IMR-90 (cell line): ENCODE measurements around the gene TPPP3. TPM values are rescaled to one million over a fixed set of nuclear protein-coding genes. Genes with fewer than 3 reads are reported as not detected.

Experiments used
- ATAC-seq: fragments of 200-7000 bp; cut with Tn5 transposase; 2 replicates; pipeline ENCODE4 v1.9.1; 2020; ENCODE audit warnings: low read depth, mild to moderate bottlenecking, moderate library complexity
- BruUV-seq: library from RNA; stranded (reverse); fragments of 400-500 nt; replicated peaks from 2 replicates; lab custom pipeline; 2021; lab: Mats Ljungman, UMichigan
- CTCF ChIA-PET: fragments of 300-600 bp; formaldehyde crosslinking; extraction: SDS; loops from one replicate; lab custom pipeline; 2021; ENCODE audit warnings: antibody characterized with exemption; lab: Yijun Ruan, JAX
- POLR2A ChIA-PET: fragments of 300-600 bp; sonication (Branson Sonifier 250); formaldehyde crosslinking; loops from one replicate; lab custom pipeline; 2022; ENCODE audit warnings: antibody characterized with exemption; ENCODE audit not compliant: unreplicated experiment; lab: Charles Lee
- DNase-seq: peaks from one replicate; pipeline ENCODE4 v3.0.0; 2013
- H2AFZ ChIP-seq: replicated peaks from 2 replicates; pipeline ENCODE3; 2013; ENCODE audit warnings: low read length, mild to moderate bottlenecking; ENCODE audit not compliant: poor library complexity
- H2AK5ac ChIP-seq: 2 replicates; pipeline ENCODE4 v1.6.1; 2013; ENCODE audit warnings: low read depth, low read length, inconsistent platforms
- H2AK9ac ChIP-seq: replicated peaks from 2 replicates; pipeline ENCODE3; 2013; ENCODE audit warnings: mild to moderate bottlenecking, low read depth, low read length, moderate library complexity; ENCODE audit not compliant: poor library complexity
- H2BK120ac ChIP-seq: 2 replicates; pipeline ENCODE4 v1.6.1; 2013; ENCODE audit warnings: low read depth, low read length, inconsistent platforms
- H2BK15ac ChIP-seq: 3 replicates; pipeline ENCODE4 v1.6.1; 2013; ENCODE audit warnings: low read depth, low read length, inconsistent platforms
- H2BK20ac ChIP-seq: 2 replicates; pipeline ENCODE4 v1.6.1; 2013; ENCODE audit warnings: low read depth, mild to moderate bottlenecking, inconsistent platforms, low read length, moderate library complexity
- H2BK5ac ChIP-seq: 2 replicates; pipeline ENCODE4 v1.6.1; 2013; ENCODE audit warnings: mild to moderate bottlenecking, low read depth, low read length, inconsistent platforms; ENCODE audit not compliant: poor library complexity, severe bottlenecking
- H3K14ac ChIP-seq: replicated peaks from 2 replicates; pipeline ENCODE4 v1.6.1; 2013; ENCODE audit warnings: low read depth, low read length, inconsistent platforms
- H3K18ac ChIP-seq: 2 replicates; pipeline ENCODE4 v1.6.1; 2013; ENCODE audit warnings: low read depth, low read length, control low read depth
- H3K23ac ChIP-seq: 2 replicates; pipeline ENCODE4 v1.6.1; 2013; ENCODE audit warnings: low read depth, low read length, inconsistent platforms
- H3K27ac ChIP-seq: 2 replicates; pipeline ENCODE4 v1.5.1; 2013; ENCODE audit warnings: mild to moderate bottlenecking, control low read depth, low read length; ENCODE audit not compliant: insufficient read depth
- H3K27me3 ChIP-seq: 2 replicates; pipeline ENCODE4 v1.6.1; 2013; ENCODE audit warnings: low read length; ENCODE audit not compliant: control insufficient read depth, insufficient read depth
- H3K36me3 ChIP-seq: 2 replicates; pipeline ENCODE4 v1.6.1; 2013; ENCODE audit warnings: low read length, mixed read lengths; ENCODE audit not compliant: control insufficient read depth, insufficient read depth
- H3K4ac ChIP-seq: 2 replicates; pipeline ENCODE4 v1.6.1; 2013; ENCODE audit warnings: low read depth, low read length, inconsistent platforms
- H3K4me1 ChIP-seq: 2 replicates; pipeline ENCODE4 v1.6.1; 2013; ENCODE audit warnings: low read length, mixed read lengths; ENCODE audit not compliant: control insufficient read depth, insufficient read depth
- H3K4me2 ChIP-seq: 2 replicates; pipeline ENCODE4 v1.6.1; 2013; ENCODE audit warnings: low read depth, mild to moderate bottlenecking, control low read depth, low read length, moderate library complexity
- H3K4me3 ChIP-seq: 2 replicates; pipeline ENCODE4 v1.5.1; 2013; ENCODE audit warnings: low read depth, mild to moderate bottlenecking, control low read depth, low read length, moderate library complexity; ENCODE audit not compliant: insufficient read depth
- H3K56ac ChIP-seq: 2 replicates; pipeline ENCODE4 v1.6.1; 2013; ENCODE audit warnings: low read length, inconsistent platforms; ENCODE audit not compliant: insufficient read depth; ENCODE audit errors: extremely low read depth
- H3K79me1 ChIP-seq, 2 experiments: 2 replicates each; pipeline ENCODE4 v1.6.1; 2013; ENCODE audit warnings: low read length in 2 of 2, inconsistent platforms in 1 of 2, low read depth in 1 of 2
- H3K9ac ChIP-seq: 2 replicates; pipeline ENCODE4 v1.6.1; 2013; ENCODE audit warnings: low read depth, low read length, control low read depth
- H3K9me1 ChIP-seq: 2 replicates; pipeline ENCODE4 v1.6.1; 2013; ENCODE audit warnings: low read length, inconsistent platforms; ENCODE audit not compliant: insufficient read depth
- H3K9me3 ChIP-seq: 2 replicates; pipeline ENCODE4 v1.6.1; 2013; ENCODE audit warnings: low read length; ENCODE audit not compliant: control insufficient read depth, insufficient read depth
- H4K20me1 ChIP-seq: 2 replicates; pipeline ENCODE4 v1.6.1; 2013; ENCODE audit warnings: low read length, inconsistent platforms; ENCODE audit not compliant: insufficient read depth
- H4K5ac ChIP-seq: 2 replicates; pipeline ENCODE4 v1.6.1; 2013; ENCODE audit warnings: mild to moderate bottlenecking, low read depth, low read length, control low read depth
- H4K8ac ChIP-seq, 2 experiments: 2 replicates each; pipeline ENCODE4 v1.6.1; 2013; ENCODE audit warnings: low read depth in 2 of 2, low read length in 2 of 2, control low read depth in 1 of 2, inconsistent platforms in 1 of 2
- H4K91ac ChIP-seq: 2 replicates; pipeline ENCODE4 v1.6.1; 2013; ENCODE audit warnings: low read depth, low read length, inconsistent platforms; ENCODE audit not compliant: insufficient read depth
- CEBPB ChIP-seq: IDR thresholded peaks from 2 replicates; pipeline ENCODE4 v1.6.1; 2012; ENCODE audit warnings: low read depth, low read length, improper control_type of control experiment
- CHD1 ChIP-seq: IDR thresholded peaks from 2 replicates; pipeline ENCODE4 v1.6.1; 2012; ENCODE audit warnings: low read depth, low read length, improper control_type of control experiment
- FOS ChIP-seq: fragments of 150-350 bp; IDR thresholded peaks from 2 replicates; pipeline ENCODE4 v1.6.1; 2016; ENCODE audit warnings: low read depth, low read length
- MAFK ChIP-seq: IDR thresholded peaks from 2 replicates; pipeline ENCODE4 v1.6.1; 2012; ENCODE audit warnings: low read depth, low read length, improper control_type of control experiment
- MAZ ChIP-seq: IDR thresholded peaks from 2 replicates; pipeline ENCODE4 v1.6.1; 2012; ENCODE audit warnings: low read depth, mild to moderate bottlenecking, low read length, improper control_type of control experiment, moderate library complexity, borderline replicate concordance
- NFE2L2 ChIP-seq: fragments of 150-350 bp; IDR thresholded peaks from 2 replicates; pipeline ENCODE4 v1.6.1; 2016; ENCODE audit warnings: low read depth, mild to moderate bottlenecking, low read length
- RAD21 ChIP-seq: IDR thresholded peaks from 2 replicates; pipeline ENCODE4 v1.6.1; 2012; ENCODE audit warnings: low read length, improper control_type of control experiment
- RCOR1 ChIP-seq: IDR thresholded peaks from 2 replicates; pipeline ENCODE4 v1.6.1; 2012; ENCODE audit warnings: mild to moderate bottlenecking, low read length, improper control_type of control experiment; ENCODE audit not compliant: insufficient replicate concordance
- SMC3 ChIP-seq: fragments of 150-350 bp; IDR thresholded peaks from 2 replicates; pipeline ENCODE4 v1.6.1; 2016; ENCODE audit warnings: low read depth, mild to moderate bottlenecking, antibody characterized with exemption, low read length, moderate library complexity
- WGBS, 2 experiments: methylation state at CpG; one replicate each; pipeline versions ENCODE4 v1.1.5 to v1.1.7; 2013; ENCODE audit warnings: missing lambda C conversion rate in 2 of 2; ENCODE audit not compliant: insufficient read length in 1 of 2; ENCODE audit errors: extremely low coverage in 2 of 2; 5-methylcytosine and 5-hydroxymethylcytosine counted together
- dilution Hi-C: fragments of 300-500 bp; cut with HindIII; formaldehyde crosslinking; loops from one replicate; pipeline ENCODE4 v1.14.3; 2018; ENCODE audit warnings: low sequenced_read_pairs; ENCODE audit not compliant: unreplicated experiment
- in situ Hi-C: fragments of 300-500 bp; cut with MboI; formaldehyde crosslinking; loops from 3 replicates; pipeline ENCODE4 v1.14.3; 2019; ENCODE audit warnings: low sequenced_read_pairs, inconsistent platforms, mixed read lengths
- intact Hi-C: fragments of 100-400 bp; cut with micrococcal nuclease; formaldehyde crosslinking; loops from 2 replicates; pipeline ENCODE4 v1.10.0; 2022
- polyA plus RNA-seq, 3 experiments: library from polyadenylated mRNA; depleted of rRNA; stranded (reverse); fragments of >200 nt; gene quantifications; 2 replicates each; pipeline ENCODE4 v1.2.3, GENCODE V29; 2012; ENCODE audit warnings: low replicate concordance in 1 of 3
- total RNA-seq: library from RNA; depleted of rRNA; stranded (reverse); fragments of >200 nt; gene quantifications from 2 replicates; pipeline ENCODE4 v1.2.3, GENCODE V29; 2012
- TF ChIP-seq, protein P1 (sequence below): conservative IDR thresholded peaks from 2 replicates; pipeline ENCODE4 v1.5.1; 2012; ENCODE audit warnings: mild to moderate bottlenecking, low read depth, low read length, improper control_type of control experiment
- TF ChIP-seq, protein P2 (sequence below): fragments of 150-350 bp; IDR thresholded peaks from 2 replicates; pipeline ENCODE4 v1.6.1; 2016; ENCODE audit warnings: low read depth, mild to moderate bottlenecking, low read length, moderate library complexity, borderline replicate concordance

Gene TPPP3
- total and polyA plus RNA-seq, 2 of the 4 experiments (the other 2 are of a cell fraction): 0.54 to 2.4 TPM

DNA sequence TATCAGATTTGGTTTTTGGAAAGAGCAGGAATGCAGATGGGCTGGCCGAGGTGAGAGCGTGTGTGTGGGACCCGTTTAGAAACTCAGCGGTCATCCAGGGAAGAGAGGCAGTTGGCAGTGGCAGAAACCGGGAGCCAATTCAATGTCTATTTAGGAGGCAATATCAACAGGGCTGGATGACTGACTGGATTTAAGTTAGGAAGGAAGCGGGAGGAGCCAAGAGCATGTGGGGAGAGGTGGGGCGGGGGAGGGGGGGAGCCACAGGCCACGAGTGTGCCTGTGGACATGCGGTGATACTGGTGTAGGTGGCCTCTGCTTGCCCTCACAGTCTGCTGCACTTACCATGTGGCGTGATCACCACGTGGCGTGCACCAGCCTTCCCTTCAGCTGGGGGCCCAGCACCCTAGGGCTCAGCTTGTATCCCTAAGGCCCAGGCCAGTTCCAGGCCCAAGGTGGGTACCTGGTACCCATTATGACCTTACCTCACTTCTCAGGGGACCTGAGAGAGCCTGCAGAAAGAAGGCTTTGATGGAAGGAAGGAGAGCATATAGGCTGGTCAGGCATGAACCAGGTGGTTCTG lies 10.8 kb upstream of the TPPP3 start:
- Histone ChIP-seq H2AFZ (no peak overlapping the region), H3K9me1 (peaks cover 12% of the 10 kb centered on the region), H2AK9ac (peak overlapping the region; percentile 40), H3K23ac (no peak overlapping the region), H3K4ac (no peak overlapping the region; the same call in 1 of the 2 replicates), H3K4me1 (peaks cover 17% of the 10 kb centered on the region), H3K36me3 (no peaks in the 10 kb centered on the region), H3K27me3 (no peaks in the 10 kb centered on the region), H3K4me3 (no peak overlapping the region), H2AK5ac (no peak overlapping the region), H2BK20ac (no peak overlapping the region), H3K9me3 (no peaks in the 10 kb centered on the region), H2BK120ac (no peak overlapping the region), H3K4me2 (no peak overlapping the region), H2BK5ac (no peak overlapping the region), H3K9ac (no peak overlapping the region), H3K18ac (no peak overlapping the region), H4K5ac (no peak overlapping the region), H4K8ac (no peak overlapping the region), H3K27ac (no peak overlapping the region), H2BK15ac (no peak overlapping the region), H3K56ac (no peak overlapping the region), H4K20me1 (no peaks in the 10 kb centered on the region), H4K91ac (no peak overlapping the region), H3K79me1 (peaks cover 0 to 10% of the 10 kb centered on the region in 2 experiments; a peak in 2 of 4 replicates), H3K14ac (no peak overlapping the region)
- ChIA-PET POLR2A (no interaction called here), CTCF (no interaction called here)
- TF ChIP-seq SMC3 (no peak), CEBPB (no peak), RCOR1 (no peak), MAFK (no peak), MAZ (no peak), RAD21 (no peak), FOS (no peak), NFE2L2 (no peak), CHD1 (no peak)
- TF ChIP-seq, protein P1, sequence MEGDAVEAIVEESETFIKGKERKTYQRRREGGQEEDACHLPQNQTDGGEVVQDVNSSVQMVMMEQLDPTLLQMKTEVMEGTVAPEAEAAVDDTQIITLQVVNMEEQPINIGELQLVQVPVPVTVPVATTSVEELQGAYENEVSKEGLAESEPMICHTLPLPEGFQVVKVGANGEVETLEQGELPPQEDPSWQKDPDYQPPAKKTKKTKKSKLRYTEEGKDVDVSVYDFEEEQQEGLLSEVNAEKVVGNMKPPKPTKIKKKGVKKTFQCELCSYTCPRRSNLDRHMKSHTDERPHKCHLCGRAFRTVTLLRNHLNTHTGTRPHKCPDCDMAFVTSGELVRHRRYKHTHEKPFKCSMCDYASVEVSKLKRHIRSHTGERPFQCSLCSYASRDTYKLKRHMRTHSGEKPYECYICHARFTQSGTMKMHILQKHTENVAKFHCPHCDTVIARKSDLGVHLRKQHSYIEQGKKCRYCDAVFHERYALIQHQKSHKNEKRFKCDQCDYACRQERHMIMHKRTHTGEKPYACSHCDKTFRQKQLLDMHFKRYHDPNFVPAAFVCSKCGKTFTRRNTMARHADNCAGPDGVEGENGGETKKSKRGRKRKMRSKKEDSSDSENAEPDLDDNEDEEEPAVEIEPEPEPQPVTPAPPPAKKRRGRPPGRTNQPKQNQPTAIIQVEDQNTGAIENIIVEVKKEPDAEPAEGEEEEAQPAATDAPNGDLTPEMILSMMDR: no peak
- TF ChIP-seq, protein P2, sequence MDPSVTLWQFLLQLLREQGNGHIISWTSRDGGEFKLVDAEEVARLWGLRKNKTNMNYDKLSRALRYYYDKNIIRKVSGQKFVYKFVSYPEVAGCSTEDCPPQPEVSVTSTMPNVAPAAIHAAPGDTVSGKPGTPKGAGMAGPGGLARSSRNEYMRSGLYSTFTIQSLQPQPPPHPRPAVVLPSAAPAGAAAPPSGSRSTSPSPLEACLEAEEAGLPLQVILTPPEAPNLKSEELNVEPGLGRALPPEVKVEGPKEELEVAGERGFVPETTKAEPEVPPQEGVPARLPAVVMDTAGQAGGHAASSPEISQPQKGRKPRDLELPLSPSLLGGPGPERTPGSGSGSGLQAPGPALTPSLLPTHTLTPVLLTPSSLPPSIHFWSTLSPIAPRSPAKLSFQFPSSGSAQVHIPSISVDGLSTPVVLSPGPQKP: no peak
- dilution Hi-C loops (no loop called here), in situ Hi-C loops (no loop called here), intact Hi-C loops (no loop called here)
- no peak for ATAC-seq
- BruUV-seq: no TSS peak
- WGBS, 2 experiments: 91% methylated on average over 4 of the region's 12 CpGs; no CpG with 5 or more reads in 1 of the 2 experiments
- no peak for DNase-seq
